IgD-negative memory B cell (primary cell): Measurements from ENCODE around the gene ARL9. TPM values are rescaled to one million over a fixed set of nuclear protein-coding genes. Genes with fewer than 3 reads are reported as not detected.
A peak's percentile ranks its signal among the peaks of the same experiment; 100 is the strongest.

Source experiments
- H3K27ac Mint-ChIP-seq, 3 donors: one replicate each; pipeline ENCODE4 v1.8.0; 2020 to 2022; ENCODE audit warnings: mild to moderate bottlenecking in 3 of 3, mixed read lengths in 3 of 3, moderate library complexity in 1 of 3
- H3K27me3 Mint-ChIP-seq: one replicate; pipeline ENCODE4 v1.8.0; 2021; ENCODE audit warnings: mixed read lengths
- H3K36me3 Mint-ChIP-seq: one replicate; pipeline ENCODE4 v1.8.0; 2020; ENCODE audit warnings: mild to moderate bottlenecking, mixed read lengths
- H3K4me1 Mint-ChIP-seq, 3 donors: one replicate each; pipeline ENCODE4 v1.8.0; 2020 to 2022; ENCODE audit warnings: mixed read lengths in 3 of 3, mild to moderate bottlenecking in 1 of 3
- H3K4me3 Mint-ChIP-seq, 4 donors: one replicate each; pipeline ENCODE4 v1.8.0; 2020 to 2022; ENCODE audit warnings: mild to moderate bottlenecking in 4 of 4, mixed read lengths in 4 of 4, moderate library complexity in 3 of 4
- H3K9me3 Mint-ChIP-seq, 3 donors: one replicate each; pipeline ENCODE4 v1.8.0; 2020 to 2021; ENCODE audit warnings: mixed read lengths in 3 of 3, mild to moderate bottlenecking in 1 of 3
- polyA plus RNA-seq: library from polyadenylated mRNA; unstranded; fragments of 300-500 nt; fragmentation: Illumina TruSeq; gene quantifications from one replicate; pipeline ENCODE4 v1.2.3, GENCODE V29; 2021

Gene ARL9
- polyA plus RNA-seq, 1 donor from 2014 or later = not detected

DNA sequence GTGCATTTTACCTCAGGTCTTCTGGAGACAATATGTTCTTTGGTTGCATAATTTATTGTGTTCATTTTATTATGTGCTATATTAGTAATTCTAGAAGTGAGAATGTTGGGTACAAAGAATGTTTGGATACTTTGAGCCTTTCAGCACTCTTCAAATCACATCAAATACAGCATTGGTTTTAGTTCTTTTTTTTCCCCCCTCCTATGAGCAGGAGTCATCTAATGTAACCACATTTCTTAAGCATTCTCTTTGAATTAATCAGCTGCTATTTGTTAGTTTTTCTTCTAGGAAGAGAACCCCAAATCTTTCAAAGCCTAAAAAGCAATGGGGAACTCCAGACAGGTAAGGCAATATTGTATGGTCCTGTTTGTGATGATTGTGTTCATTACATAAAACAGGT is 46.7 kb downstream of the ARL9 start:
- Mint-ChIP-seq H3K9me3 (peaks cover 0 to 4% (median 0%) of the 10 kb centered on the region in 3 donors), H3K36me3 (no peaks in the 10 kb centered on the region), H3K27ac (no peak overlapping the region), H3K4me1 (no peaks in the 10 kb centered on the region), H3K27me3 (peaks cover 7% of the 10 kb centered on the region), H3K4me3 (no peak overlapping the region)

DNA sequence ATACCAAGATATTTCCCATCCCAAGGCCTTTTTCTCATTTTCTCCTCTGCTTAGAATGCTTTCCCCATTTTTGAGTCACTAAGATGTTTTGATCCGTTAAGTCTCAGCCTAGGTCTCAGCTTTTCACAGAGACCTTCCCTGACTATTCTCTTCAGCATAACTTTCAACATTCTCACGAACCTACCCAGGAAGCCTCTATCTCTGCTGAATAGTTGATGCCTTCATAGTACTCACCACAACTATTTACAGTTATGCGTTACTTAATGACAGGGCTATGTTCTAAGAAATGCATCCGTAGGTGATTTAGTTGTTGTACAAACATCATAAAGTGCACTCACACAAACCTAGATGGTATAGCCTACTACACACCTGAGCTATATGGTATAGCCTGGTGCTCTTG is 64.5 kb downstream of the ARL9 start:
- no peaks in the 10 kb centered on the region for H3K9me3 Mint-ChIP-seq
- no peaks in the 10 kb centered on the region for H3K4me1 Mint-ChIP-seq
- H3K27me3 Mint-ChIP-seq = no peaks in the 10 kb centered on the region
- peaks cover 2% of the 10 kb centered on the region for H3K36me3 Mint-ChIP-seq
- no peak overlapping the region for H3K4me3 Mint-ChIP-seq
- peak overlapping the region in 1 of 3 donors; percentile 7 for H3K27ac Mint-ChIP-seq

Other genes with a start within 250 kb of the ARL9 start
- gene AASDH, start 118.3 kb upstream of the ARL9 start, polyA plus RNA-seq = 24.8 TPM
- 10.3 TPM for gene PPAT, start 70.2 kb upstream of the ARL9 start, polyA plus RNA-seq
- gene PAICS, start 69.5 kb upstream of the ARL9 start, polyA plus RNA-seq = 35.7 TPM
- 163 TPM for gene SRP72, start 38.2 kb upstream of the ARL9 start, polyA plus RNA-seq
- gene HOPX, start 175.5 kb downstream of the ARL9 start, polyA plus RNA-seq = 84.2 TPM